GM18498 (cell line): ENCODE measurements around the gene KDM2A.
"Not testable (repeated sequence)": the region's sequence is repeated elsewhere in the genome, so short reads cannot be mapped to it uniquely, and the experiment has no call there.

Source experiments
- ATAC-seq: cut with Tn5 transposase; IDR thresholded peaks from one replicate; pipeline ENCODE4 v1.9.1; 2021; ENCODE audit warnings: mild to moderate bottlenecking, moderate library complexity; ENCODE audit not compliant: unreplicated experiment

Gene KDM2A

DNA sequence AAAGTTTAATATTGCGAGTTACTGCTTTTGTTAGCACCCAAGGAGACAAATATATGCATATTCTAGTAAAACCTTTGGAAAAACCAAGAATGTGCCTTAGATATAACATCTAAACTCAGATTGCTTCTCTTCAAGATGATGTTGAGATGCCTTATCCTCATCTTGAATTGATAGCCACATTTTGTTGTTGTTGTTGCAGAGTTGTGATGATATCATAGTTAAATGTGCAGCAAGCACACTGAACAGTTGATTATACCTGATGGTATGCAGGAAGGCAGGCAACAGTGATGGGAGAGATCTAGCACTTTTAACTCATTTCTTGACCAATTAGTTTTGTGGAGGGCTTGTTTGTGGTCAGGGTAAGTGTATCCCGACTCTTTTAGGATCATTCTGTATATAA lies 48.0 kb downstream of the KDM2A start:
- no peak for ATAC-seq

DNA sequence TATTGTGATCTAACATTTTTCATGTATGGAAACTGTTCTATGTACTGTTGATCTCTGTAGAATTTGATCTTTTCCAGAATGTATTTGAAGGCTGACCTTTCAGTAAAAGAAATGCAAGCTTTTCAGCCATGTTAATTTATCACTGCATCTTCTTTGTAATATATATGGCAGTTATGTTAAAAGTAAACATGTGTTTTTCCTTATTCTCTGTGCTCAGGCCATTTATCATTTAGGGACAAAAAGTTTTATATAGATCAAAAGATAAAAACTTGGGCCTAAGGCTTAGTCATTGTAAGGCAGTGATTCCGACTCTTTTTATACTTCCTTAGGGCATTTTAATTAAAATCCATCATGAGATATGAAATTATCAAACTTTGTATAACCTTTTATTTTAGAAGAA lies 48.7 kb downstream of the KDM2A start:
- ATAC-seq, result no peak

DNA sequence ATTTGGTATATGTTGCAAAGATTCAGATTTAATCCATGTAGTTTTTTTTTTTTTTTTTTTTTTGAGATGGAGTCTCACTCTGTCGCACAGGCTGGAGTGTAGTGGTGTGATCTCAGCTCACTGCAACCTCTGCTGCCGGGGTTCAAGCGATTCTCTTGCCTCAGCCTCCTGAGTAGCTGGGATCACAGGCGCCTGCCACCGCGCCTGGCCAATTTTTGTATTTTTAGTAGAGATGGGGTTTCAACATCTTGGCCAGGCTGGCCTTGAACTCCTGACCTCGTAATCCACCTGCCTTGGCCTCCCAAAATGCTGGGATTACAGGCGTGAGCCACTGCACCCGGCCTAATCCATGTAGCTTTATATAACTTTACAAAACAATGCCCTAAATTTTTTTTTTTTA lies 49.8 kb downstream of the KDM2A start:
- not testable (repeated sequence) for ATAC-seq

DNA sequence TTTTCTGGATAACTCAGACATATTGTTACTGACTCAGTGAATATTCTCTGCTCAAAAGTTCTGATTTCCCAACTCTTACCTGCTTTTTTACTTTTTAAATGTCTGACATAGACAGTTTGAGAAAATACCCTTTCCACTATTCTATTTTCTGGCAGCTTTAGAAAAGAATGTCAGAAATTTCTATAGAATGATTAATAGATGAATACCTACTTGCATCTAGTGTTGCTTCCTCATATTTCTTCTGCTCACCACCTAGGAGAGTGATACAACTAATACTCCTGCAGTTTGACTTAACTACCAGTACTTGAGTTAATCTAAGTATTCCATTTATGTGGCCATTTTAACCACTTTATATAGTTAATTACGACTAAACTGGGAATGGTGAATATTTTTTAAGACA lies 55.2 kb downstream of the KDM2A start:
- ATAC-seq, result no peak

DNA sequence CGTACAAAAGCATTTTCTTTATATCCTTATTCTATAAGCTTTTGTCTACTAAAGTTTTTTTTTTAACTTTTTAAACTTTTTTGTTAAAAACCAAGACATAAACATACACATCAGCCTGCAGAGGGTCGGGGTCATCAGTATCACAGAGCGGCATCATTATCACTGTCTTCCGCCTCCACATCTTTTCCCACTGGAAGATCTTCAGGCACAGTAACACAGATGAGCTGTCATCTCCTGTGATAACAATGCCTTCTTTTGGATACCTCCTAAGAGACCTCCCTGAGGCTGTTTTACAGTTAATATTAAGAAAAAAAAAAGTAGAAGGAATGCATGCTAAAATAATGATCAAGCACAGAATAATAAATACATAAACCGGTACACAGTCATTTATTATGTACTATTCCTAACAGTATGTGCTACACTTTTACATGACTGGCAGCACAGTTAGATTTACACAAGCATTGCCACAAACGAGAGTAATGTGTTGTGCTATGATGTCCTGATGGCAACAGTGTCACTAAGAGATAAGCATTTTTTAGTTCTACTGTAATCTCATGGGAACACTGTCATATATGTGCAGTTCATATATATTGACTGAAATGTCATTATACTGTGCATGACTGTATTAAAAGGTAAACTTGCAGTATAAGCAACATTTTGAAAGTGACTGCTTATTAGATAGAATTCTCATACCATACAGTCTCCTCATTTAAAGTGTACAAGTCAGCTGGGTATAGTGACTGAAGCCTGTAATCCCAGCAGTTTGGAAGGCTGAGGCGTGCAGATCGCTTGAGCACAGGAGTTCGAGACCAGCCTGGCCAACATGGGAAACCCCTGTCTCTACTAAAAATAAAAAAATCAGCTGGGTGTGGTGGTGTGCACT lies 58.6 kb downstream of the KDM2A start:
- ATAC-seq, result no peak

DNA sequence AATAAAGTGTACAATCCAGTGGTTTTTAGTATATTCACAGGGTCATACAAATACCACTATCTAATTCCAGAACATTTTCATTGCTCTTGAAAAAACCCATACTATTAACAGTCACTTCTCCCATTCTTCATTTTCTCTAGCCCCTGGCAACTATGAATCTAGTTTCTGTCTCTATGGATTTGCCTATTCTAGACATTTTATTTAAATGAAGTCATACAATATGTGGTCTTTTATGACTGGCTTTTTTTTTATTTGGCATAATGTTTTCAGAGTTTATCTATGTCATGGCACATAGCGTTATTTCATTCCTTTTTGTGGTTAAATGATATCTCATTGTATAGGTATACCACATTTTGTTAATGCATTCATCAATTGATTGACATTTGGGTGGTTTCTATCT lies 59.4 kb downstream of the KDM2A start:
- ATAC-seq, result no peak

DNA sequence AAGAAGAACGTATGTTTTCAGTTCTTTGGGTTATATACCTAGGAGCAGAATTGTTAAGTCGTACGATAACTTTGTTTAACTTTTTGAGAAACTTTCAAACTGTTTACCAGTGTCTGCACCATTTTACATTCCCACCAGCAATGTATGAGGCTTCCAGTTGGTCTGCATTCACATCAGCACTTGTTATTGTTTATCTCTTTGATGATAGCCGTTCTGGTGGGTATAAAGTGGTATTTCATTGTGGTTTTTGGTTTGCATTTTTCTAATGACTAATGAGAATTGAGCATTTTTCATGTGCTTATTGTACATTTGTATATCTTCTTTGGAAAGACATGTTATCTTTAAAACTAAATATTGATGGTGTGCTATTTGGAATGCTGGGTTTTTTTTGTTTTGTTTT lies 59.8 kb downstream of the KDM2A start:
- ATAC-seq, result no peak

DNA sequence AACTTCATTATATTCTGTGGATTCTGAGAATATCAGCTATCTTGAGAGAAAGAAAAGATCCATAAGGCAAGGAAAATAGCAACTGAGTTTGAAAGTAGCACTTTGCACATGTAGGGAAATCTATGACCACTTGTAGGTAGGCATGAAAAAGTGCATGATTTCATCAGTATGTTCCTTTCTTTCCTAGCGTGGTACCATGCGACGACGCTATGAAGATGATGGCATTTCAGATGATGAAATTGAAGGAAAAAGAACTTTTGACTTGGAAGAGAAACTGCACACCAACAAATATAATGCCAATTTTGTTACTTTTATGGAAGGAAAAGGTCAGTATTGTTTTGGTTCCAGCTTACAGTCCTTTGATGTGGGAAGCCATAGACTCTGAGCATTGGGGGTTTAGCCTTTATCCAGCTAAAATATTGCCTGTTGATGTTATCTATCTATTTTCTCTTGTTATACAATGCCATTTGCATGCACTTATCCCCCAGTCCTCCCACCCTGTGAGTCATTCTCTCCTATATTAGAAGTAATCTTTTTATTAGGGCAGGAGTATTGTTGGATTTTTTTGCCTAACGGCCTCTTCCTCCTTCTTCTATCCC lies 60.9 kb downstream of the KDM2A start:
- no peak for ATAC-seq

DNA sequence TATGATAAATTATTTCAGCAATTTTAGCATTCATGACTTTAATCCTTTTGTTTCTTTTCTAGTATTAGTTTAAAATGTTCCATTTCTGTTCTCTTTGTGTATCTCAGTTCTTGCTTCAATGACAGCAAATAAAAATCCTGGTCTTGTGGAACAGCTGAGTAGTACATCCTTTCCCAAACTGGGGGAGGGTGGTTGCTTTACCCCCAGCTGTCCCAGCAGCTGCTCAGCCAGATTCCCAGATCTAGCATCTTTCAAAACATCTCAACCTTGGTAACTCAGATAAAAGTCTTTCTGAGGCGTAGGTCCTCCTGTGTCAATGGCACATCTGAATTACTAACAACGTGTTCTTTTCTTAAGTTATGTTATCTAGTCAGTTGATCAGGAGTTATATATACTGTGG lies 75.0 kb downstream of the KDM2A start:
- no peak for ATAC-seq

DNA sequence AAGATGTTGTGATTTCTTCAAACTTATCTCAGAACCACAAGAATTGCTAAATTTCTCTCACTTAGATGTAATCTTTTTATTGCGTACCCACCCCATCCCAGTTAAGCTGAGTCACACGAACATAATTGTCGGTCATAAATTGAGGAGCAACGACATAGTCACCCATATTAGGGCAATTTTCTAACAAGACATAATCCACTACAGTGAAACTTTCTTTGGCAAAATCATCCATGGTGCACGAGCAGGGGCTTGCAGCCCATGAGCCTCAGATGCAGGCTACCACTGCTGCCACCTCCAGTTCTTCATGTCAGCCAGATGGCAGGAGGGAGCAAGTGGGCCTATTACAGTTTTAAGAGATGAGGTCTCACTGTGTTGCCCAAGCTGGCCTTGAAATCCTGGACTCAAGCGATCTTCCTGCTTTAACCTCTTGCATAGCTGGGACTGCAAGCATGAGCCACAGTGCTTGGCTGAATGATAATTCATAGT lies 77.0 kb downstream of the KDM2A start:
- ATAC-seq, result no peak

DNA sequence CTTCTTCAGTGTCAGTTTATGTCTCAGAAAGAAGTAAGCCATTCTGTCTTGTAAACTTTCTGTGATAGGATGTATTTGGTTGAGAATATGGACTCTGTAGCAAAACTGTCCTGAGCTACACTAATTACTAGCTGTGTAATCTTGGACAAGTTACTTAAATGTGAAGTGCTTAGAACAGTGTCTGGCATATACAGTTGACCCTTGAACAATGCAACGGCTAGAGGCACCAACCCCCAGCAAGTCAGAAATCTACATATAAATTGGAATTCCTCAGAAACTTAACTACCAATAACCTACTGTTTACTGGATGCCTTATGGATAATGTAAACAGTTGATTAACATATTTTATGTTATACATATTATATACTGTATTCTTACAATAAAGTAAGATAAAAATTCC lies 78.5 kb downstream of the KDM2A start:
- ATAC-seq, result no peak

DNA sequence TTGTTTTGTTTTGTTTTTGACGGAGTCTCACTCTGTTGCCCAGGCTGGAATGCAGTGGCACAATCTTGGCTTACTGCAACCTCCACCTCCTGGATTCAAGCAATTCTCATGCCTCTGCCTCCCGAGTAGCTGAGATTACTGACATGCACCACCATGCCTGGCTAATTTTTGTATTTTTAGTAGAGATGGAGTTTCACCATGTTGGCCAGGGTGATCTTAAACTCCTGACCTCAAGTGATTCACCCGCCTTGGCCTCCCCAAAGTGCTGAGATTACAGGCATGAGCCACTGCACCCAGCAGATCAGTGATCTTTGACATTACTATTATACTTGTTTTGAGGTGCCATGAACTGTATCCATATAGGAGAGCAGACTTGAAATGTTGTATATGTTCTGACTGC lies 79.7 kb downstream of the KDM2A start:
- ATAC-seq, result not testable (repeated sequence)

DNA sequence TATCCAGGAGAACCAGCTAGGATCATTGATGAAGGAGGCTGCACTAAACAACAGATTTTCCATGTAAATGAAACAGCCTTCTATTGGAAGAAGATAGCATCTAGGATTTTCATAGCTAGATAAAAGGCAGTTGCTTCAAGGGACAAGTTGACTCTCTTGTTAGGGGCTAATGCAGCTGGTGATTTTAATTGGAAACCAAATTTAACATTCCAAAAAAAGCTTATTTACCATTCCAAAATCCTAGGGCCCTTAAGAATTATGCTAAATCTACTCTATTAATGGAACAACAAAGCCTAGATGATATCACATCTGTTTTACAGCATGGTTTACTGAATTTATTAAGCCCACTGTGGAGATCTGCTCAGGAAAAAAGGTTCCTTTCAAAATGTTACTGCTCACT lies 80.7 kb downstream of the KDM2A start:
- no peak for ATAC-seq

DNA sequence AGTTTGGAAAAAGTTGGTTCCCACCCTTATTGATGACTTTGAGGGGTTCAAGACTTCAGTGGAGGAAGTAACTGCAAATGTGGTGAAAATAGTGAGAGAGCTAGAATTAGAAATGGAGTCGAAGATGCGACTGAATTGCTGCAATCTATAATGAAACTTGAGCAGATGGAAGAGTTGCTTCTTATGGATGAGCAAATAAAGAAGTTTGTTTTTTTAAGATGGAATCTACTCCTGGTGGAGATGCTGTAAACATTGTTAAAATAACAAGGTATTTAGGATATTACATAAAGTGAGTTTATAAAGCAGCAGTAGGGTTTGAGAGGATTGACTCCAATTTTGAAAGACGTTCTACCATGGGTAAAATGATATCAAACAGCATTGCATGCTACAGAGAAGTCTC lies 83.0 kb downstream of the KDM2A start:
- ATAC-seq, result no peak

DNA sequence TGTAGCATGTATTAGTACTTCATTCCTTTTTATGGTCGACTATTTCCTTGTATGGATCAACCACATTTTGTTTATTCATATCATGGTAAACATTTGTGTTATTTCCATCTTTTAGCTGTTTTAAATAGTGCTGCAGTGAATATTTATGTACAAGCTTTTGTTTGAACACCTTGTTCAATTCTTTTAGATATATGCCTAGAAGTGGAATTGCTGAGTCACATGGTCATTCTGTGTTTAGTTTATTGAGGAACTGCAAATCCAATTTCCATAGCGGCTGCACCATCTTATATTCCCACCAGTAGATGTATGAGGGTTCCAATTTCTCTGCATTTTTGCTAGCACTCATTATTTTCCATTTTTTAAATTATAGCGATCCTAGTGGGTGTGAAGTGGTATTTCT lies 85.8 kb downstream of the KDM2A start:
- no peak for ATAC-seq

DNA sequence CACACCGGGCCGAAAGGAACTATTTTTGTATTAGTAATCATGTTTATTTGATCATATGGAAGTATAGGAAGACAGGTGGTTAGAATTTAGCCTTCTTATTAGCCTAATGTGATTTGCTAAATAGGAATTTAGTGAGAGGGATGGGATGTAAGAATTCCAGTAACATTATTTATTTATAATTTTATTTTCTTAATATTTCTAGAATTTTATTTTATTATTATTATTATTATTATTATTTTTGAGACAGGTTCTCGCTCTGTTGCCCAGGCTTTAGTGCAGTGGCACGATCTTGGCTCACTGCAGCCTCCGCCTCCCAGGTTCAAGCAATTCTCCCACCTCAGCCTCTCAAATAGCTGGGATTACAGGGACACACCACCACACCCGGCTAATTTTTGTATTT lies 90.2 kb downstream of the KDM2A start:
- not testable (repeated sequence) for ATAC-seq

DNA sequence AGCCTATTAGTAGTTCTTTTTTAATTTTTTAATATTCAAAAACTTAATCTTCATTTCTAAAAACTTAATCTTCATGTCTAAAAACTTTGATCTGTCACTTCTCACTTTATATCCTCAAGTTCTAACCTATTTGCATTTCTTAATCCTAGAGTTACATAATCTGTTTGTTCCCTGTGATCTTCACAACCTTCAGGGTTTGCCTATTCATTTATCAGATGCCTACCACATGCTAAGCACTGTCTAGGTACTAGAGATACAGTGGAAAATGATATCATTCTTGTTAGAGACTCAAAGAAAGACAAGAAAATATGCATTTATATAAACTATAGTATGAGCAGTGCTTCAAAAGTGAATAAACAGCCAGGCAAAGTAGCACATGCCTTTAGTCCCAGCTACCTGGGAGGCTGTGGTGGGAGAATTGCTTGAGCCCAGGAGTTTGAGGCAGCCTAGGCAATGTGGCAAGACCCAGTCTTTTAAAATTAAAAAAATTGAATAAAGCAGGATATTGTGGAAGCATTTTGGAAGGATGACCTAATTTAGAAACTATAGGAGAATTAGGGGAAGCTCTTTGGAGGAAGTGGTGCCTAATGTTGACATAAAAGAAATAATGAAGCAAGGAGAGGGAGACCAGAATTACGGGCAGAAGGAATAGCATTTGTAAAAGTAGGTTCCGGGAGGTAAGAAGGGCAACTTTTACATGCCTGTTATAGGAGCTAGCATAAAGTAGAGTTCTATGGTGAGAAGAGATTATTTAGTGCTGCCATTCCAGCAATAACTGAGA lies 92.8 kb downstream of the KDM2A start:
- ATAC-seq, result no peak

DNA sequence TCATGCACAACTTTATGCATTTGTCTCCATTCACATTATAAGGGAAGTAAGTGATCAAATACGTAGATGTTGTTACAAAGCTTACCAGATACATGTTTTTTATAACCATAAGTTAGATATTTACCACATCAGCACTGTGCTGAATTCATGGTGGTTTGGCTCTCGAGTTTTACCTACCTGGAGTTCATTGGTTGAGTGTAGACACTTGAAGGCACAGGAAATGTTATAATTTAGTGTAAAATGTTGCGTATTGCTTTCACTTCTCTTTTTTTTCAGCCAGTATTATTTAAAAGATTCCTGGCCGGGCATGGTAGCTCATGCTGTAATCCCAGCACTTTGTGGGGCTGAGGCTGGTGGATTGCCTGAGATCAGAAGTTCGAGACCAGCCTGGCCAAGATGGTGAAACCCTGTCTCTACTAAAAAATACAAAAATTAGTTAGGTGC lies 94.1 kb downstream of the KDM2A start:
- ATAC-seq, result no peak

DNA sequence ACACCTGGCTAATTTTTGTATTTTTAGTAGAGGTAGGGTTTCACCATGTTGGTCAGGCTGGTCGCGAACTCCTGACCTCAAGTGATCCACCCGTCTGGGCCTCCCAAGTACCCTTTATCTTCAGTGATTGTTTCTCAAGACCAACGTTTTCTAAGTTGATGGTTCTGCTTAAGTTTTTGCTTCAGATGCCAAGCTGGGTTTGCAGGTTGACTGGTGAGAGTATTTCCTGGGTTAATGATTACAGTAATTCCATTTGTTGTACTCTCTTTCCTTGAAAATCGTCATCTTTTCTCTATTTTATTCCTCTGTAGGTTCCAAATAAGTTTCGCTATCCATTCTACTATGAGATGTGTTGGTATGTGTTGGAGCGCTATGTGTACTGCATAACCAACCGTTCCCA lies 108.7 kb downstream of the KDM2A start:
- no peak for ATAC-seq

DNA sequence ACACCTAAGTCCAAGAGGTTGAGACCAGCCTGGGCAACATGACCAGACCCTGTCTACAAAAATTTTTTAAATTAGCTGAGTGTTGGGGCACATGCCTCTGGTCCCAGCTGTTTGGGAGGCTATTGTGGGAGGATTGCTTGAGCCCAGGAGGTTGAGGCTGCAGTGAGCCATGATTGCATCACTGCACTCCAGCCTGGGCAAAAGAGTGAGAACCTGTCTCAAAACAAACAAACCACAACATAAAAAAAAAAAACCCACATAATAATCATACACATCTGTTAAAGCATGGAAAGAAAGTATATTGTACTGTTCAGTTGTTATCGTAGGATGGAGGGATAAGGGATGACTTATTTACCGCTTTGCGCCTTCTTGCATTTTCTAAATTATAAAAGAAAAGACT lies 111.3 kb downstream of the KDM2A start:
- ATAC-seq, result no peak

DNA sequence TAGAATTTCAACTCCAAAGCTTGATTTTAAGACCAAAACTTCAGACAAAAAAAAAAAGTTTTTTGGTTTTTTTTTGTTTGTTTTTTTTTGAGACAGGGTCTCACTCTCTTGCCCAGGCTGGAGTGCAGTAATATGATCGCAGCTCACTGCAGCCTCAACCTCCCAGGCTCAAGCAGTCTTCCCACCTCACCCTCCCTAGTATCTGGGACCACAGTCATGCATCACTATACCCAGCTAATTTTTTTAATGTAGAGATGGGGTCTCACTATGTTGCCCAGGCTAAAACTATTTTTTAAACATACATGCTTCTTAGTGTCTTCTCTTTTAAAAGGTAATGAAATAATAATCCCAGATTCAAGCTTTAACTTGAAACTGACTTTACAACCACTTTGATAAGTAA lies 111.8 kb downstream of the KDM2A start:
- no peak for ATAC-seq
